Measurements from ENCODE around the gene RAB3D.
"Not testable (repeated sequence)": the region's sequence is repeated elsewhere in the genome, so short reads cannot be mapped to it uniquely, and the experiment has no call there.

RAB3D gene

DNA sequence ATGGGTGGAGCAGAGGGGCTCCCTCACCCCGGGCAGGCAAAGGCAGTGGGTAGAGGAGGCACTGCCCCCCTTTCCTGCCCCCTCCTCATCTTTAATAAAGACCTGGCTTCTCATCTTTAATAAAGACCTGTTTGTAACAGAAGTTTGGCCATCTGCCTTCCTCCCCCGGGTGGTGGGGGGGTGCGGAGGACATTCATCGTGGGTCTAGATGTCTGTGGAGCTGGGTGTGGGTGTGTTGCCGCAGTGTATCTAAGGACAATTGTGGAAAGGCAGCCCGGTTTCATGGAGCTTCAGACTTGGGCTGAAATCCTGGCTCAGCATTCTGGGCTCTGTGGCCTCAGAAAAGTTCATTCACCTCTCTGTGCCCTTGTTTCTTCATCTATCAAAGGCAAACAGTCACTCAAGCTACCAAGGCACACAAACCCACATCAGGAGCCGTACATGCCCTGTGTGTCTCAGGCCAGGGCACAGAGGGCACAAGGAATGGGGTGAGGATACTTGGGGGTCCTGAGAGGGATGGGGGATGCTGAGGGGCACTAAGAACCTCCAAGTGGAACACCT, 26.2 kb upstream of the RAB3D start:
- DNase-seq, result no peak

DNA sequence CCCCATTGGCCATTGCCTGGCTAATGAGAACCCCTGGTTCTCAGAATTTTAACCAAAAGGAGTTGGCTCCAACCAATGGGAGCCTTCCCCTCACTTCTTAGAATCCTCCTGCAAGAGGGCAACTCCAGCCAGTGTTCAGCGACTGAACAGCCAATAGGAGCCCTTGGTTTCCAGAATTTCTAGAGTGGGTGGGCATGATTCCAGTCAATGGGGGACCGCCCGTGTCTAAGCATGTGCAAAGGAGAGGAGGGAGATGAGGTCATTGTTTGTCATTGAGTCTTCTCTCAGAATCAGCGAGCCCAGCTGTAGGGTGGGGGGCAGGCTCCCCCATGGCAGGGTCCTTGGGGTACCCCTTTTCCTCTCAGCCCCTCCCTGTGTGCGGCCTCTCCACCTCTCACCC, 25.5 kb upstream of the RAB3D start:
- DNase-seq, result no peak

DNA sequence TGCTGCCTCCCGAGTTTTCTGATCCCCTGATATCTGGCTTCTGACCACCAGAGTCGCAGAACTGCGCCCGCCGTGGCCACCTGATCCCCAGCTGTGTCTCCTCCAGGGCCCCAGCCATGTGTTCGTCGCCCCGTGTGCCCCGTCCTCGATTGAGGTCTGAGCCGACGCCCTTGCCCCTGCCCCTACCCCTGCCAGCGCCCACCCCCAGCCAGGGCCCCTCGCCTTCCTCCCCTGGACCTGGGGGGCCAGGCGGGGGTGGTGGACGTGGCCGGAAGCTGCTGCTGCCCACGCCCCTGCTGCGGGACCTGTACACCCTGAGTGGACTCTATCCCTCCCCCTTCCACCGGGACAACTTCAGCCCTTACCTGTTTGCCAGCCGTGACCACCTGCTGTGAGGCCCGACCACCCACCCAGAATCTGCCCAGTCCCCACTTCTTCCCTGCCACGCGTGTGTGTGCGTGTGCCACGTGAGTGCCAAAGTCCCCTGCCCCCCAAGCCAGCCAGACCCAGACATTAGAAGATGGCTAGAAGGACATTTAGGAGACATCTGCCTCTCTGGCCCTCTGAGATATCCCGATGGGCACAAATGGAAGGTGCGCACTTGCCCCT, 24.9 kb upstream of the RAB3D start:
- no peak for DNase-seq

DNA sequence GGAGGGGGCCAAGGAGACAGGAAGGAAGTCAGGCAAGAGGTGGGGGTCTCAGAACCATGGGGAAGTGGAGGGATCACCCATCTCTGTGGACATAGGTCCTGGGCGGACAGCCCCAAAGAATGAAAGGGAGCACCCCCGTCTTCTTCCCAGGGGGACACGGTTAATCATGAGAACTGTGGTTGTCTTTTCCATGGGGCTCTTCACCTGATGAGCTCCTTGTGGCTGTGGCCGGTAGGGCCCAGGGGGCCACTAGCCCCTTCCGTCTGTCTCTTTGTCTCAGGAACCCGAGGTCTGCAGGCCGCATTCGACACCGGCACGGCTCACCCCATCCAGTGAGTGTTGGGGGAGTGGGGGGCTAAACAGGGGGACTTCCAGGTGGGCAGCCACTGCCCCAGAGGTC, 24.4 kb upstream of the RAB3D start:
- no peak for DNase-seq

DNA sequence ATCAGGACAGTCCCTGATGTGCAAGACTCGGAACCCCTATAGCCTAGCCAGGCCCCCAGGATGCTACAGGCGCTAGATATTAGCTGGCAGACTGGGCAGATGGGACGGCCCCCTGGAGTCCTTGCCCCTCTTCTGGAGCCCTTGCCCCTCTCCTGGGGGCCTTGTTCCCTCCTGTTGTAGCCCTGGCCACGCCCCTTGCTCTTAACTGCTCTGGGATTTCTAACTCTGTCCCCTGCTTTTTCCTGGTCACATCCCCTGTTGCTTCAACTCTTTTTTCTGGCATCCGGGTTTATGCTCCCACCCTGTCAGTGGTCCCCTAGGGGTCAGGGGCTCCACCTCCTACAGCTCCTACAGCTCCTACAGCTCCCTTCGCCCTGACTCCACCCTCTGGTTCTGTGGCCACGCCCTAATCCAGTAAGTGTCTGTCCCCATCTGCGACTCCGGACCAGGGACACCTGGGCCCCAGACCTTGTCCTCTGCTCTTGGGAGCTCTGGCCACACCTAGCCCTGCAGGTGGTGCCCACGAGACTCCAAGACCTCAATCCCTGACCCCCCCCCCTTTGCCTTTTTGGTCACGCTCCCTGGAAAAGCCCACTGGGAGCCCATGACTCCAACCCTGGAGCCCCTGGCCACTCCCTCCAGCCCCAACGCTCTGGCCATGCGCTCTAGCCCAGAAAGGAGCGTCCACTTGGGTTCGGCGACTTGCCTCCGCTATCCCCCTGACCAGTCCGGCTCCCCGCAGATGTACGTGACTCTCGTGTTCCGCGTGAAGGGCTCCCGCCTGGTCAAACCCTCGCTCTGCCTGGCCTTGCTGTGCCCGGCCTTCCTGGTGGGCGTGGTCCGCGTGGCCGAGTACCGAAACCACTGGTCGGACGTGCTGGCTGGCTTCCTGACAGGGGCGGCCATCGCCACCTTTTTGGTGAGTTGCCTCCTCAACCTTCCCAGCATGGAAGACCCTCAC, 22.6 kb upstream of the RAB3D start:
- no peak for DNase-seq

DNA sequence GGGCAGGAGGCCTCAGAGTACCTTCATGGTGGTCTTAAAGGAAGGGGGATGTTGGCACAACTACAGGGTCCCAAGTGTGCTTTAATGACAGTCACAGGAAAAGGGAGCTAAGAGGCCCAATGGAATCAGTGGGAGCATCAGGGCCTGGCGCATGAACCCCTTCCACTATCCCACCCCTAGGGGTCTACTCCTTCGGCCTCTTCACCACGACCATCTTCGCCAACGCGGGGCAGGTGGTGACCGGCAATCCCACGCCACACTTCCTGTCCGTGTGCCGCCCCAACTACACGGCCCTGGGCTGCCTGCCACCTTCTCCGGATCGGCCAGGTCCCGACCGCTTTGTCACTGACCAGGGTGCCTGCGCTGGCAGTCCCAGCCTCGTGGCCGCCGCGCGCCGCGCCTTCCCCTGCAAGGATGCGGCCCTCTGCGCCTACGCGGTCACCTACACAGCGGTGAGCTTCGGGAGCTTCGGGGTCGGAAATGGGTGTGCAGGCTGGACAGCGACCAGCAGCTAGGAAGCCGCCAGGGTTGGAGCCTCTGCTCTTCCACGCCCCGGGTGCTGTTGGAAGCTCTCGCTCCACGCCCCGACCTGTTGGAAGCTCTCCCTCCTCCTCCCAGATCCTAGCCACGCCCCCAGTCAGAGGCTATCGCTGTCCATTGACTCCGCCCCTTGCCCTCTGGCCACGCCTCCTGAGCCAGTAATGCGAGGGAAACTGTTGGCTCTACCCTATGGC, 21.7 kb upstream of the RAB3D start:
- no peak for DNase-seq

DNA sequence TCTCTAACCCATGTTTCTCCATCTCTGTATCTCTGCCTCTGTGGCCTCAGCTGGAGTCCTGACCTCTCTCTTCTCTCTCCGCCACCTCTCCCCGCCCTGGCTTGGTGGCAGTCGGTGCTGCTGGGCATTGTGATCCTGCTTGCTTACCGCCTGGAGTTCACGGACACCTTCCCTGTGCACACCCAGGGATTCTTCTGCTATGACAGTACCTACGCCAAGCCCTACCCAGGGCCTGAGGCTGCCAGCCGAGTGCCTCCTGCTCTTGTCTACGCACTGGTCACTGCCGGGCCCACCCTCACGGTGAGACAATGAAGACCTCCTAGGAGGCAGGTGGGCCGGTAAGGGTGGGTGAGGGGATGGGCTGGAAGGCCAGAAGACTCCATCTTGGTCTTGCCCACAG, 20.0 kb upstream of the RAB3D start:
- DNase-seq, result no peak

DNA sequence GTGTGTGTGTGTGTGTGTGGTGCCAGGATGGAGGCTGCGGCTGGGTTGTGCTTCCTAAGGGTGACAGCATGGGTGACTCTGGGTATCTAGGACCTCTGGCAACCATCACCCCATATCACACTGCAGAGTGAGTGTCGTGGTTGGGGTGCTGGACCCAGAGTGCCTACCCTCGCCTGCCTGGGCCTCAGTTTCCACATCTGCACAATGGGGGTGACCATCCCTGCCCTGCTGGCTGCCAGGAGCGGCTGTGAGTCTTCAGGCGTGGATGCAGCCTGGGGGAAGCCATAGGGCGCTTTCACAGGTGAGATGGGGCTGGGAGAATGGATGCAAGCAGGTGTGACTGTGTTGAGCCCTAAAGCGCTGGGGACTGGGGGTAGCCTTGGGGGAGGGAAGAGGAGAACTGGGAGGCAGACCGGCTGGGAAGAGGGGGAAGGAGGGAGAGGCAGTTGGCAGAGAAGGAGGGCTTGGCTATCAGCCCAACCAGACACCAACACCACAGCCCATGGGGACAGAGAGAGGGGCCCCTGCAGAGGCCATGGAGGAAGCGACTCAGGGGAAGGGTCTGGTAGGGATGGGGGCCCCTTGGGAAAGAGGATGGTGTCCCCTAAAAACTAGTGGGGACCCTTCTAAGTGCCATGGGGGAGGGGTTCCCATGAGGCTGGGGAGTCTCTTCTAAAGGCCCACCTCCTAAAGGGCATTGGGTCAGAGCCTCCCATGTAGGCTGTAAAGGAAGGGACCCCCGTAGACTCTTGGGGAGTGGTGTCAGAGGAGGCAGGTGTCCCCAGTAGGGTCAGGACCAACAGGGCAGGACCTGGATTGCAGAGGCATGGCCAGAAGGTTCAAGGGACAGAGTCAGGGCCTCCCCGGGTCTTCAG, 17.5 kb upstream of the RAB3D start:
- DNase-seq, result no peak

DNA sequence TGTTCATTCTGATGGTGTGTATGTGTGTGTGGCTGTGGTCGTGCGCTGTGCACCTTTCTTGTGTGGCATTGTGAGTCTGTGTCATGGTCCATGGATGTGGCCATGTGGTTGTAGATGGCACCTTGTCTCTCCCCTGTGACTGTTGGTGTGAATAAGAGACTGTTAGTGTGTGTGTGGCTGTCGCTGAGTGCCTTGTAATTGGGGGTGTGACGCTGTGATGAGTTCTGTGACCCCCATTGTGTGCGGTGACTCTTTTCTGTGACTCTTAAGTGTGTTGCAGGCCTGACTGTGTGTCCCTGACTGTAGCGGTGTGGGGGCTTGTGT, 16.6 kb upstream of the RAB3D start:
- no peak for DNase-seq

DNA sequence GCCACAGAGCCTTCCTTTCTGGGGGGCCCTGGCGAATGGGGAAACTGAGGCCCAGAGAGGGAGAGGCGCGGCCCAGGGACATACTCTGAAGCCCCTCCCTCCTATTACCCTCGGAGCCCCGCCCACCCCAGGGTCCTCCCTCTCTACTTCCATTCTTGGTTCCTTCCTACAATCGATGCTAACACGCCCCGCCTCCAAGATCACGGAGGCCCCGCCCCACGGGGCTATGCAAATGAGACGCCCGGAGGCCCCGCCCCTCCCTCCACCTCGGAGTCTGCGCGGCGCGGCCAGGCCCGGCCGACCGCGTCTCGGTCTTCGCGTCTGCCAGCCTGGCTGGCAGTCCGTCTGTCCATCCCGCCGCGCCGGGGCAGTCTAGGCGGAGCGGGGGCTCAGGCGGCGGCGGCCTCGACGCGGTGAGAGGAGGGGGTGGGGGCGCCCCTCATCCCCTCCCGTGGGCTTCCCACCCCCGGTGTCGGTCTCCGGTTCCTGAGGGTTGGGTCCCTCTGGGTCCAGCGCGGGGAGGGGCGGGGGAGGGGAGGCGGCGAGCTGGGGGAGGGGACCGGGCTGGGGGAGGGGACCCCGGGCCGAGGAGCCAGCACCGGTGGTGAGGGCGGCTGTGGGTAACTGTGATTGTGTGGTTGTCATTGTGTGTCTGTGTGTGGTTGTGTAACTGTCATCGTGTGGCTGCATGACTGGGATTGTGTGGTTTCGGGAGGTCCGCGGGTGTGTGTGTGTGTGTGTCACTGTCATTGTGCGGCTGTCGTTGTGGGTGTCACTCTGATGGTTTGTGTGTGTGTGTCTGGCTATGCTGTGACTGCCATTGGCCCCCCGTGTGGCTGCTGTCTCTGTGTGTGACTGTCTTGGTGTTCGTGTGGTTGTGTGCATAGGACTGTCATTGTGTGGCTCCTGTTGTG, 16.0 kb upstream of the RAB3D start, which contains the start of gene PLPPR2:
Gene PLPPR2, plus strand, starts transcription at position 273 of the 914 bp plus-strand sequence. CDS start 2,242 bp downstream, outside the sequence.
- DNase-seq, result peak; percentile 68 to 70 (median 69)

DNA sequence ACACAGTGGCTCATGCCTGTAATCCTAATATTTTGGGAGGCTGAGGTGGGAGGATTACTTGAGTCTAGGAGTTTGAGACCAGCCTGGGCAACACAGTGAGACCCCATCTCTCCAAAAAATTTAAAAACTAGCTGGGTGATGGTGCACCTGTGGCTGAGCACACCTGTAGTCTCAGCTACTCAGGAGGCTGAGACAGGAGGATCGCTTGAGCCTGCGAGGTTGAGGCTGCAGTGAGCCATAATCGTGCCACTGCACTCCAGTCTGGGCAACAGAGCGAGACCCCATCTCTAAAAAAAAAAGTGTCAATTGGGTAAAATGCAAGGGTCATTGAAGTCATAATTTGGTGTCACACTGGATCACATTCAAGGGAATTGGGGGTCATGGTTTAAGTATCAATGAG, 14.6 kb upstream of the RAB3D start:
- DNase-seq, result not testable (repeated sequence)

DNA sequence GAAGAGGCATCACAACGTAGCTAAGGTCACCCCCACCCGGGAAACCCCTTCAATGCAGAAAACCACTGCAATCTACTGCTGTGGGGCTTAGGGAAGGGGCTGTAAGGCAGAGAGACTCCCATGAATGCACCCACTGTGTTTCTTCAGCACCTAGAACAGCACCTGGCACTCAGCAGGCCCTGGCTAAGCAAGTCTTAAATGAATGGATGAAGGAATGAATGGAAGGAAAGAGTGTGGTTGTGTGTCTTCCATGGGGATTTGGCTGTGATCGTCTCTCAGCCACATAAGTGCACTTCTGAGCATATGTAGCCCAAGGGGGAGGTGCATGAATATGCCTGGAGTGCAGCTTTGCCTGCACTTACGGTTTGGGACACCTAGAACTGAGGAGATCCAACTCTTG, 9.7 kb upstream of the RAB3D start:
- DNase-seq, result no peak

DNA sequence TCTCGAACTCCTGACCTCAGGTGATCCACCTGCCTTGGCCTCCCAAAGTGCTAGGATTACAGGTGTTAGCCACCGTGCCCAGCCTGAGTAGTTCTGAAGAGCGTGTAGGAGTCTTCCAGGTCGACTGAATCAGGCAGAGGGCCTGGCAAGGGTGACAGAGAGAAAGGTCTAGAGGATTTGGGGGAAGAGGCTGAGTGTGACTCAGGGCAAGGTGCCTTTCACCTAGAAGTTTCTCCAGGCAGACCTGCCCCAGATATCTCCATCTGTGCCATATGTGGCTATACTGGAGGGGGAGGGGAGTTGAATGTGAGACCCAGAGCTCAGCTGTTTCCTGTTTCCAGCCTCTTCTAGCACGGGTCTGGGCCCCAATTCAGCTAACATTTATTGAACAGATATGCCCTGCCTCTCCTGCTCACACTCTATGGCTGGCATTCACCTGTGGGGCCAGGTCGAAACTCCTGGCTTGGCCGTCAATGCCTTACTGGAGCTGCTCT, 8.1 kb upstream of the RAB3D start:
- DNase-seq, result no peak

DNA sequence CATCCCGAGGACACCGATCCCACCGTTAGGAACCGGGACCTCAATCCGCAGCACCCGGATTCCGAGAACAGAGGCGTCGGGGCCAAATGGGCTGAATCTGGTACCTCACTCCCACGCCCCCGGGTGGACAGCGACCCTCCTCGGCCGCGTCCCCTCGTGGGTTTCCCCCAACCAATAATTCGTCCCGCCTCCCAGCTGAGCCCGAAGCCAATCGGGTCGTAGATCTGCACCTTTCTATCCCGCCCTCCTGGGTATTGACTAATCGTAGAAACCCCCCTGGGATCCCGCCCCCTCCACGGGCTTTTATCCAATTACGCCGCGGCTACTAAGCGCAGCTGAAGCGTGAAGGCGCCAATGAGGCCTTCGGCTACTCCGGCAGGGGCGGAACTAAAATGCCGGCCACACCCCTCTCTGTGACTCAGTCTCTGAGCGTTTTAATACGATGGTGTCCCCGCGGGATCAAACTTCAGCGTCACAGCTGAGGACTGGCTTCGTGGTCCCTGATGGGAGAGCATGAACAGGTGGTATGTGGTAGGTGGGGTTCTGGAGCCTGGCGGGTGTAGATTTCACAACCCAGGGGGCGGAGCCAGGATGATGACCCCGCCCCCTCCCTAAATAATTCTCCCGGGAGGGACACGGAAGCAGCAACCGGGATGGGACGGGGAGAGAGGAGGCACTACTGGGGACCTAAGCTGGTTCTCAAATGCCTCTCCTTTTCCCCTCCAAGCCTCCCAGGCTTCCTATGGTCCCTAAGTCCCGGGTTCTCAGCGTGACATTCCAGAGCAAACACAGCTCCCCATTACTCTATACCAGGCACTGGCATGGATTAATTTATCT, 6.9 kb upstream of the RAB3D start, which contains the start of the genes CCDC159 and TMEM205:
Gene CCDC159, plus strand, starts transcription at position 416 of the 837 bp plus-strand sequence. Its CDS starts 88 bp downstream, at position 504.
Gene TMEM205, minus strand, starts transcription at position 165 of the 837 bp plus-strand sequence. CDS start 649 bp downstream, outside the sequence.
- DNase-seq, result peak; percentile 95 to 97 (median 96)

DNA sequence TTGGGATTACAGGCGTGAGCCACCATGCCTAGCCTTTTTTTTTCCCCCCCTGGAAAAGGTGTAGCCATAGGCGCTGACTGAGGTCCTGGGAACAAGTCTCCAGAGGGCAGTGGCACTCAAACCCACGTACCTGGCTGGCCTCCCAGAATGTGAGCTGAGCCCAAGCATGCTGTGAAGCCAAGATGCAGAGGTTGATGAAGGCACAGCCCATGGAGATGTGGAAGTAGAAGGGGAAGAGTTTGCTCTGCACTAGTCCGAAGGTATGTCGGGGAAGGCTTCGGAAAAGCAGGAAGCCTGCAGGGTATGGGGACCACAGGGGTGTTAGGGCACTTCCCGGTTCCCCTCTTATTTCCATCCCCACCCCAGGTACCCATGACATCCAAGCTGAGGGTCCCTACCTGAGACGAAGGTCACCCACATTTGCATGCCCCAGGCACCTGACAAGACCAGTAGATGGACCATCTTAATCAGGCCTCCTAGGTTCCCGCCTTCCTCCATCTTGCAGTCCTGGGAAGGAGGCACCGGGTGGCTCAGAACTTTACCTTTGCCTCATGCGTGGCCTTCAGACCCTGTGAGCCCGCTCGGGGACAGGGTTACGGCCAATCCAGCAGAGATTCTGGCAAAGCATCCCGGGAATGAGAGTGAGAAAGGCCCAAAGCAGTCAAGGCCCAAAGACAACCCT, 5.8 kb upstream of the RAB3D start:
- DNase-seq, result no peak

DNA sequence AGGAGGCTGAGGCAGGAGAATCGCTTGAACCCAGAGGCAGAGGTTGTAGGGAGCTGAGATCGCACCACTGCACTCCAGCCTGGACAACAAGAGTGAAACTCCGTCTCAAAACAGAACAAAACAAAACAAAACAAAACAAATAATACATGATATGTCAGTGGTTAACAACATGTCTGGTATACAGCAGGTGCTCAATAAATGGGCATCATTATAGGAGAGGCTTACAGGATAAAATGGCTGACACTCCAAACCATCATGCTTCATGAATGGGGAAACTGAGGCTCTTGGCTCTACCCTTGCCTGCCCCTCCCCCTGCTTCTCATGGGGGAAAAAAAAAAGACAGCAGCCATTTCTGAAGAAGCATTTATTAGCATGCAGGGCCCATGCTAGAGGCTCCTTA, 3.0 kb upstream of the RAB3D start:
- no peak for DNase-seq

DNA sequence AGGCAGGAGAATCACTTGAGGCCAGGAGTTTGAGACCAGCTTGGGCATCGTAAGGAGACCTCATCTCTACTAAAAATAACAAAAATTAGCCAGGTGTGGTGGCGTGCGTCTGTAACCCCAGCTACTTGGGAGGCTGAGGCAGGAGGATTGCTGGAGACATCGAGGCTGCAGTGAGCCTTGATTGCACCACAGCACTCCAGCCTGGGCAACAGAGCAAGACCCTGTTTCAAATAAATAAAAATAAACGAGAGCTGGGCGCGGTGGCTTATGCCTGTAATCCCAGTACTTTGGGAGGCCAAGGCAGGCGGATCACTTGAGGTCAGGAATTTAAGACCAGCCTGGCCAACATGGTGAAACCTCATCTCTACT, 626 bp upstream of the RAB3D start:
- DNase-seq, result not testable (repeated sequence)

DNA sequence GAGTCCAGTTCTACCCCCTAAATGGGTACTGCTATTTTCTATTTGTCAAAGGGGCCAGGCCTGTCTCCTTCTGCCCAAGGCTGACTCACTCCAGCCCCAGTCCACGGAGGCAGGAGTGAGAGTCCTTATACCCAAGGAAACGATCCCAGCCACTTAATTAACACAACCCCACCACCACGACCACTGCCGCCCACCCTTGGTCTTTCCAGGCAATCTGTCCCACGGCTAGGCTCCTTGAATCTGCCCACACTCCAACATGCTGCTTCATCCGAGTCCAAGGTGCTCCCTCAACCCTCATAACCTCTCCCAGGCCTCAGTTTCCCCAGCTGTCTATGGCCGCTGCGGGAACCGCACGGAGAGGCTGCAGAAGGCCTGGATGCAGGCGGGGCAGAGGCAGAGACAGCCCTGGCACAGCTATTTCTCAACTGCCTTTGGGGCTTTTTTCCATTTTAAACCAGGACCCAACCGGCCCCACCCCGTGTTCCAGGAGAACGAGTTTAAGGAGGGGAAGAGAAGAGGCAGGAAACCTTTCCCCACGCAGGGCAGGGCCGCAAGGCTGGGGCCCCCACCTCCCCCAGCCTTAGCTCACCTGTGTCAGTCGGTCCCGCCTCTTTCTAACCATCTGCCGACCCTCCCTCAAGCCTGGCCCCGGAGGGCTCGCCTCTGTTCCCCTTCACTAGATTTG, 746 bp downstream of the RAB3D start:
- DNase-seq, result no peak

DNA sequence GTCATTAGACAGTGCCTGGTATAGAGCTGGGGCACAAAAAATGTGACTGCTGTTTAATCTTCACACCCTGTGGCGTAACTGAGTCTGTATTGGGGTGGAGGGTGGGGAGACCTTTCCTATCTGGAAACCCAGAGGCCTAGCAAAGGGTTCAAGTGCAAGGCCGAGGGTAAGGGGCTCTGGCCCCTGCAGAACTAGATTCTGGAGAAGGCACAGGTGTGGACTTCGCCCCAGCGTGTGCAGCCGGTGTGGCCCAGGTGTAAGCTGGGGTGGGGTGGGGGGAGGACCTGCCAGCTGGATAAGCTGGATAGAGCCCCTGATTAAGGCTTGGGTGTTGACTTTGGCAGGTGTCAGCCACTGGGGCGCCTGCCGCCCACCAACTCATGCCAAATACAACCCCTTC, 1.3 kb downstream of the RAB3D start:
- no peak for DNase-seq
